HG02798 (cell line): ENCODE data around the gene UBN1.

Experiments
- ATAC-seq: cut with Tn5 transposase; IDR thresholded peaks from one replicate; pipeline ENCODE4 v1.9.1; 2021; ENCODE audit warnings: mild to moderate bottlenecking; ENCODE audit not compliant: unreplicated experiment, poor library complexity

Gene UBN1

GRCh38 chr16:4846901-4847773, at the start of gene UBN1, which contains the start of gene GLYR1:
TSS of gene UBN1 (plus strand) at chr16:4847481. CDS start at chr16:4852918, 5,437 bp downstream.
TSS of gene GLYR1 (minus strand) at chr16:4847288. CDS start at chr16:4847265, 23 bp downstream.
- ATAC-seq: peak; percentile 93

- no peak for ATAC-seq
Measured at GRCh38 chr16:4797805-4798252, 49.5 kb upstream of the UBN1 start.

GRCh38 chr16:4798456-4798855, 48.8 kb upstream of the UBN1 start:
- ATAC-seq: no peak

DNA sequence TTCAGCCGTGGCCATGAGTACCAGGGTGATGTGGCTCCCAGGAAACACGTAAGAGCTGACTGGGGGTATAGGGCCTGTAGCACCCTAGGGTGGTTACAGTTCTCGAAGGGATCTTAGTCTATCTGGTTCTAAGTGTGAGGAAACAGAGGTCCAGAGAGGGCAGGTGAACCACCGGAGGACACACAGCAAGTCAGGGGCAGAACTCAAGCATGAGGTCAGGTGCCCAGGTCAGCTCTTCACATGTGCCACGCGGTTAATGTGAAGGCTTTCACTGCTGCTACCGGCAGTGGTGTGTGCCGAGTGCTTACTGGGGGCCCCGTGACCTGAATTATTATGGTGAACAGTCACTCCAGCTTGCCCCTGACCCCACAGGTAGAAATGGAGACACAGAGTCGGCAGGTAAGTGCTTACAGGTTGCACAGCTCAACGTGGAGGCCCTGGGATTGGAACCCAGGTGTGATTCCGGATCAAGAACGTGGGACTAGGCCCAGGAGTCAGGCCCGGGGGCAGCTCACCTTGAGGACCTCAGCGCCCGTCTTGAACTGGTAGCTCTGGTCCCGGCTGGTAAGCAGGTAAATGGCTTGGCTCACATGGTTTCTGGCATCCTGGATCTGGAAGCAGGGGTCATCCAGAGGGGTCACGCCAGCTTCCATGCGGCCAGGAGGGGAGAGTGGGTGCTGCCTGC, 48.0 kb upstream of the UBN1 start:
- no peak for ATAC-seq

DNA sequence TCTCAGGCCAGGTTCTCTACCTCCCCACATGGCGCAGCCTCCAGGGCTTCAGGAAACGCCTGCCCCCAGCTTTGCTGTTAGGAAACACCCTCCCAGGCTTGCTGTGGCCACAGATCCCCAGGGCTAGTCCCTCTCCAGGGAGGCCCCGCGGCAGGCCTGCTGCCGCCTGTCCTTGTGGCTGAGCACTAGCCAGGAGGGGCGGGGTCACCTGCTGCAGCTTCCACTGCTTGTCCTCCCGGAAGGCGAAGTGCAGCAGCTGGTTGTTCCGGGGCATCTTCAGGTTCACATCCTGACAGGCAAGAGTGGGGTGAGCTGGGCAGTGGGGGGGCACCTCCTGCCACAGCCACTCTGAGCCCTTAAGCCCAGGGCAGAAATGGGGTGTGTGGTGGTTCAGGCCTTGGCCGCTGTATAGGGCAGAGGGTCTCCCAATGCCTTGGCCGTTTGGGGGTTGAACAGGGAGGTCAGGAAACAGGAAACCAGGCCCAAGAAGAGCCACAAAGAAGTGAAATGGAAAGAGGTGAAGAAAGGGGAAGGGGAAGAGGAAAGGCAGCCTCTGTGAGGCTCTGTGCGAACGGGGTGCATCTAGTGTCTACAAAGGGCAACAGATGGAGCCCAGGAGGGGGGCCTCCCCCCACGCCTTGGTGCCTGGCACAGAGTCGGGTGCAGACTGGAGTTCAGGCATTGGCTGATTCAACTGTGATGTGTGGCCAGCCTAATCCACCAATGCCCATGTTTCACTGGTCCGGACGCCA, 46.8 kb upstream of the UBN1 start:
- no peak for ATAC-seq

DNA sequence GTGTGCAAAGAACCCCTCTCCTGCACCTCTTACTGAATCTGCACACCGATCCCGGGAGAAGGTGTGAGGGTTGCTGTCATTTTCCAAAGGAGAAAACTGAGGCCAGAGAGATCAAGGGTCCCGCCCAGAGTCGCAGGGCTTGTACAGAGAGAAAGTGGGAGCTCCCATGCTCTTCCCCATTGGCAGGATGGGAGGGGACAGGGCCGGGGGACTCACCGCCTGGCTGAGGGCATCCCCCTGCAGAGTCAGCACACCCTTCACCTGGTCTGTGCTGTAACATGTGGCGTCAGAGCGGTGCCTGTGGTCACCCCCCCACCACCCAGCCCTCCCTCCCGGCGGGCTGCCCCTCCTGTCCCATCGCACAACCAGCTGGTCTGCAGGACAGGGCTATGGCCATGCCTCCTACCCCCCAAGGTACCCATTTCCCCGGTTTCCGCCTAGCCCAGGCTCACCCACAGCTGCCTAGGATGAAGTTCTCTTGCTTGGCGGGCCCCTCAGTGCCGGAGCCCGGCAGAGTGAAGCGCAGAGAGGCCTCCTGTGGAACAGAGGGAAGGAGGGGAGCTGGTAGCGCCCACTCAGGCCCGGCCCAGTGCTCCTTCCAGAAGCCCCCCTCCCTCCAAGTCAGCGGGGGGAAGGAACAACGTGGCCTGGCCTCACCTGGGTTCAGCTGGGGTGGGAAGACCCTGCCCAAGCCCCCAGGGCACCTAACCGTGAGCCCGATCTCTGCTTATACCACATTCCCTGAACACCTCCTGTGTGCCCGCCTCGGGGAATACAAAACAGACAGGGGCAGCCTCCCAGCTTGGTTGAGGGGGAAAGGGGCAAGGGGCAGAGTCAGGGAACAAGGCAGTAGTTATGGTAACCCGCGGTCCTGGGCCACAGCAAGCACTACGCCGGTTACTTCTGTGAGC, 46.0 kb upstream of the UBN1 start:
- no peak for ATAC-seq

DNA sequence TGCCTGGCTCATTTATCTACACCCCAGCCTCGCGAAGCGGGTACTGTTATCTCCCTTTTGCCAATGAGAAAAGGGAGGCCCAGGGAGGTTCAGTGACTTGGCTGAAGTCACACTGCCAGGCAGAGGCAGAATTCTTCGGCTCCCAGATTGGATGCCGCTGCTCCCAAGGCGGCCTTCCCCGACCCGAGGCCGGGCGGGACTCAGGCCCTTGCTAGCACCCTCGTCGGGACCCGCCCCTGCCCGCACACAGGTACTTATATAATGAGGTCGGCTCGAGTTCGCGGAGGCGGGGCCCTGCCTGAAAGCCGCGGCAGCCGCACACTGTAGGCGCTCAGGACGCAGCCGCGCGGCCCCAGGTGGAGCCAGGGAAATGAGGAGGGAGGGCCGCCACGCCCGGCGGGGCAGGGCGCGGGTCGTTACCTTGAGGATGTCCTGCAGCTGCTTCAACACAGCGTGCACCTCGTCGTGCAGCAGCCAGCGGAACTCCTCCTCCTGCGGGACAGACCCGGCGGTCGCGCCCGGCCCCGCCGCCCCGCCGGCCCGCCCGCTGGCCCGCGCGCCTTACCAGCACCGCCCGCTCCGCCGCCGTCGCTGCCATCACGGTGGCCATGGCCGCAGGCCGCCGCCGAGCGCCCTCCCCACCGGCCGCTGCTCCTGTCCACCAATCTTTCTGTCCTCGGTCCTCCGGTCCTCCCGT, 45.2 kb upstream of the UBN1 start, which contains the start of gene ROGDI:
TSS of gene ROGDI (minus strand) at position 672 of the 697 bp plus-strand sequence. CDS start at position 610, 62 bp downstream.
- peak; percentile 59 for ATAC-seq

GRCh38 chr16:4802659-4803287, 44.5 kb upstream of the UBN1 start:
- ATAC-seq: peak; percentile 91

- no peak for ATAC-seq
Measured at GRCh38 chr16:4803401-4803844, 43.9 kb upstream of the UBN1 start.

- no peak for ATAC-seq
Measured at GRCh38 chr16:4803898-4804762, 43.2 kb upstream of the UBN1 start.

GRCh38 chr16:4805231-4805630, 42.0 kb upstream of the UBN1 start:
- ATAC-seq: no peak

DNA sequence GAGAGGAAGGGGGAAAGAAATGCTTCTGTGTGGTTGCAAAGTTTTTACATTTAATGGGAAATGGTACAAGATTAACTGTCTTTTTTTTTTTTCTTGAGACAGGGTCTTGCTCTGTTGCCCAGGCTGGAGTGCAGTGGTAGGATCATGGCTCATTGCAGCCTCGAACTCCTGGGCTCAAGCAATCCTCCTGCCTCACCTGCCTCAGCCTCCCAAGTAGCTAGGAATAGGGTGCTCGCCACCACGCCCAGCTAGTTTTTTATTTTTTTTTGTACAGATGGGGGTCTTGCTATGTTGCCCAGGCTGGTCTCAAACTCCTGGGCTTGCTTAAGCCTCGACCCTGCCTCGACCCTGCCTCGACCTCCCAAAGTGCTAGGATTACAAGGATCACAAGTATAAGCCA, 41.0 kb upstream of the UBN1 start:
- no peak for ATAC-seq

DNA sequence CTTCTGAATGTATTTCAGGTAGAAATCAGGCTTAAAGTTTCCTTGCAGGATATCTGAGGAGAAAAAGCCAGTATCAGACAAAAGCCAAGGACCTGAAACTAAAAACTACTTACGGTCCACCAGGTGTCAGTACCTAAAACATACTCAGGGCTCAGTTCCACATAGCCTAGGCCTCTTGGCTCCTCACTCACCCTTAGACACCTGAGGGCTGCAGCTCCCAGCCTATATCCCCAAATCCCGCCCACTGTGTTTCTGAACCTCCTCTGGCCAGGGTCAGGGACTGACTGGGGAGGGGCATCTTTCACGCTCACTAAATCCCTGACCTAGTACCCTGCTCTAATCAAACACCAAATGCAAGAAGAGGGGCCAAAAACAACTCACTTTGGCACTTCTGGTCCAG, 36.0 kb upstream of the UBN1 start:
- no peak for ATAC-seq

GRCh38 chr16:4811773-4812172, 35.5 kb upstream of the UBN1 start:
- ATAC-seq: no peak

GRCh38 chr16:4813251-4814003, 33.9 kb upstream of the UBN1 start:
- no peak for ATAC-seq

DNA sequence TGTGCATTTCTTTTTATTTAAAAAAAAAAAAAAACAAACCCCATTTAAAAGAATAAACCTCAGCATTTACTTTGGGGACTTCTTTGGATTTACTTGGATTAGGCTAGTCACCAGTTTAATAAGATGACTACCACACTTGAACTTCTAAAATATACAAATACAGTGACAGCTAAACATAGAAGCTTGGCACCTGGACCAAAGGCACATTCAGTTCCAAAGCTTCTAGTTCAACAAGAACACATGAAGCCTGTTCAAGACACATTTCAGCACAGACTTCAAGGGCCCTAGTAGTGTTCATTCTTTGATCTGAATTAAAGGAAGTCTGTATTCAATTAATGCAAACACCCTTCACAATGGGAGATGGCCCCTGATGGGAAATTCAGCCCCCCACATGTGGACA, 33.2 kb upstream of the UBN1 start:
- ATAC-seq: no peak
